HFFc6 (cell line): Measurements from ENCODE around the gene ARHGEF38. TPM values are rescaled to one million over a fixed set of nuclear protein-coding genes. Genes with fewer than 3 reads are reported as not detected.

Experiments used
- DNase-seq: peaks from one replicate; pipeline ENCODE4 v3.0.0-alpha.2; 2018
- H3K27ac Mint-ChIP-seq: 2 replicates; pipeline ENCODE4 v1.8.0; 2020; ENCODE audit warnings: mild to moderate bottlenecking, mixed read lengths
- H3K27me3 Mint-ChIP-seq: 2 replicates; pipeline ENCODE4 v1.8.0; 2021; ENCODE audit warnings: mild to moderate bottlenecking, moderate library complexity, mixed read lengths; ENCODE audit not compliant: insufficient read depth
- H3K36me3 Mint-ChIP-seq: 2 replicates; pipeline ENCODE4 v1.8.0; 2021; ENCODE audit warnings: low read depth, mixed read lengths
- H3K4me1 Mint-ChIP-seq: 2 replicates; pipeline ENCODE4 v1.8.0; 2020; ENCODE audit warnings: low read depth, mixed read lengths
- H3K4me3 Mint-ChIP-seq: 2 replicates; pipeline ENCODE4 v1.8.0; 2020; ENCODE audit warnings: mild to moderate bottlenecking, moderate library complexity, mixed read lengths
- H3K9me3 Mint-ChIP-seq: 2 replicates; pipeline ENCODE4 v1.8.0; 2020; ENCODE audit warnings: mild to moderate bottlenecking, mixed read lengths
- CTCF ChIP-seq: fragments of 200-600 bp; sonication (generic); IDR thresholded peaks from 2 replicates; pipeline ENCODE4 v1.5.0; 2021; ENCODE audit warnings: antibody characterized with exemption, mild to moderate bottlenecking
- total RNA-seq, 6 experiments: library from RNA; stranded (reverse); fragmentation: NEBNext Ultra II Directional; extraction: Animal tissue kit (Norgen Biotek cat#: 25700); gene quantifications; 2 replicates in 1 of 6; 3 replicates in 5 of 6; pipeline ENCODE4 v1.2.3, GENCODE V29; 2021

ARHGEF38 gene
- total RNA-seq, 6 experiments from 2014 or later, result not detected

- Mint-ChIP-seq H3K9me3 (no peaks in the 10 kb centered on the region), H3K4me1 (peaks cover 49% of the 10 kb centered on the region), H3K27me3 (no peaks in the 10 kb centered on the region), H3K4me3 (peak overlapping the region; percentile 100), H3K27ac (peak overlapping the region; percentile 97), H3K36me3 (peaks cover 22% of the 10 kb centered on the region)
- TF ChIP-seq CTCF, result no peak
- DNase-seq, result no peak
Measured at GRCh38 chr4:105709081-105709450, 156.6 kb downstream of the ARHGEF38 start.

- Mint-ChIP-seq H3K4me3 (peak overlapping the region; percentile 100), H3K27ac (peak overlapping the region; percentile 97; the same call in 1 of the 2 replicates)
Measured at GRCh38 chr4:105710012-105710600, 157.7 kb downstream of the ARHGEF38 start.

GRCh38 chr4:105710678-105711077, 158.3 kb downstream of the ARHGEF38 start:
- peak; percentile 16 for DNase-seq
- H3K27ac Mint-ChIP-seq, result peak overlapping the region; percentile 40; the same call in 1 of the 2 replicates
- no peaks in the 10 kb centered on the region for H3K27me3 Mint-ChIP-seq
- H3K4me3 Mint-ChIP-seq, result peak overlapping the region; percentile 100; the same call in 1 of the 2 replicates
- peaks cover 53% of the 10 kb centered on the region for H3K4me1 Mint-ChIP-seq
- H3K9me3 Mint-ChIP-seq, result no peaks in the 10 kb centered on the region
- H3K36me3 Mint-ChIP-seq, result peaks cover 19% of the 10 kb centered on the region
- TF ChIP-seq CTCF, result no peak

More at GRCh38 chr4:105710012-105710600, 157.7 kb downstream of the ARHGEF38 start:
- H3K27me3 Mint-ChIP-seq, result no peaks in the 10 kb centered on the region
- H3K36me3 Mint-ChIP-seq, result peaks cover 22% of the 10 kb centered on the region
- no peaks in the 10 kb centered on the region for H3K9me3 Mint-ChIP-seq
- no peak for TF ChIP-seq CTCF
- no peak for DNase-seq
- peaks cover 52% of the 10 kb centered on the region for H3K4me1 Mint-ChIP-seq

GRCh38 chr4:105712766-105713165, 160.3 kb downstream of the ARHGEF38 start:
- no peak for DNase-seq
- peak overlapping the region; percentile 69 for H3K27ac Mint-ChIP-seq
- peaks cover 42% of the 10 kb centered on the region for H3K4me1 Mint-ChIP-seq
- 0 out of 2 replicates have a peak, but pooled peaks cover under 1% of the 10 kb centered on the region for H3K36me3 Mint-ChIP-seq
- no peaks in the 10 kb centered on the region for H3K27me3 Mint-ChIP-seq
- no peaks in the 10 kb centered on the region for H3K9me3 Mint-ChIP-seq
- no peak for TF ChIP-seq CTCF
- H3K4me3 Mint-ChIP-seq, result peak overlapping the region; percentile 1

GRCh38 chr4:105714071-105714521, 161.7 kb downstream of the ARHGEF38 start:
- DNase-seq, result no peak
- Mint-ChIP-seq H3K36me3 (no peaks in the 10 kb centered on the region), H3K4me1 (peaks cover 40% of the 10 kb centered on the region), H3K9me3 (no peaks in the 10 kb centered on the region), H3K4me3 (peak overlapping the region; percentile 68), H3K27me3 (no peaks in the 10 kb centered on the region), H3K27ac (peak overlapping the region; percentile 5; the same call in 1 of the 2 replicates)
- no peak for TF ChIP-seq CTCF
